ENCODE measurements around the gene ADGRD1.

GRCh38 chr12:131075611-131076010 lies 121.9 kb downstream of the ADGRD1 start:
- TF ChIP-seq CTCF (IDR thresholded peaks at IDR 0.05; ENCODE audit: borderline replicate concordance, extremely low read depth, low read length, poor library complexity, severe bottlenecking) (no peak), EZH2 (IDR thresholded peaks at IDR 0.05; ENCODE audit: borderline replicate concordance, low read depth, low read length, severe bottlenecking) (no peak)

All from DND-41 (cell line).